Keratinocyte (primary cell): ENCODE data around the gene ANOS1. TPM values are rescaled to one million over a fixed set of nuclear protein-coding genes. Genes with fewer than 3 reads are reported as not detected.

Experiments
- DNase-seq: peaks from one replicate; pipeline ENCODE4 v3.0.0-alpha.2; 2011; ENCODE audit warnings: low read depth, missing footprints, low spot score
- FAIRE-seq: peaks from 2 replicates; lab custom pipeline; 2011; peaks lifted over from hg19 to GRCh38; lab: Jason Lieb, UNC
- H2AFZ ChIP-seq: 2 replicates; pipeline ENCODE4 v1.6.0; 2012; ENCODE audit warnings: low read length, control low read depth, inconsistent platforms; ENCODE audit not compliant: control insufficient read depth
- H3K27ac ChIP-seq: 2 replicates; pipeline ENCODE4 v1.5.1; 2011; ENCODE audit warnings: low read length; ENCODE audit not compliant: control insufficient read depth, insufficient read depth
- H3K27me3 ChIP-seq: 3 replicates; pipeline ENCODE4 v1.6.0; 2011; ENCODE audit warnings: low read length; ENCODE audit not compliant: control insufficient read depth, insufficient read depth; ENCODE audit errors: extremely low read depth
- H3K36me3 ChIP-seq, 2 experiments: 2 replicates in 1 of 2; 3 replicates in 1 of 2; pipeline ENCODE4 v1.5.1; 2011; ENCODE audit warnings: low read length in 2 of 2, mild to moderate bottlenecking in 1 of 2; ENCODE audit not compliant: control insufficient read depth in 2 of 2, insufficient read depth in 2 of 2; ENCODE audit errors: extremely low read depth in 1 of 2
- H3K4me1 ChIP-seq: 3 replicates; pipeline ENCODE4 v1.5.1; 2011; ENCODE audit warnings: low read length; ENCODE audit not compliant: control insufficient read depth, insufficient read depth; ENCODE audit errors: extremely low read depth
- H3K4me2 ChIP-seq: 3 replicates; pipeline ENCODE4 v1.6.0; 2011; ENCODE audit warnings: low read depth, low read length; ENCODE audit not compliant: control insufficient read depth, insufficient read depth; ENCODE audit errors: extremely low read depth
- H3K4me3 ChIP-seq, 3 experiments: fragments of 200-600 bp in 1 of 3; sonication (generic) in 1 of 3; 2 replicates in 2 of 3; 3 replicates in 1 of 3; pipeline ENCODE4 v1.5.1; 2011 to 2016; ENCODE audit warnings: low read length in 3 of 3, mild to moderate bottlenecking in 3 of 3, control low read depth in 2 of 3, inconsistent platforms in 1 of 3, low read depth in 1 of 3, mixed read lengths in 1 of 3, mixed run types in 1 of 3, moderate library complexity in 1 of 3; ENCODE audit not compliant: control insufficient read depth in 2 of 3, insufficient read depth in 2 of 3; ENCODE audit errors: extremely low read depth in 1 of 3
- H3K79me2 ChIP-seq: 2 replicates; pipeline ENCODE4 v1.6.0; 2012; ENCODE audit warnings: low read length; ENCODE audit not compliant: control insufficient read depth, insufficient read depth
- H3K9ac ChIP-seq: 3 replicates; pipeline ENCODE4 v1.6.0; 2011; ENCODE audit warnings: low read length; ENCODE audit not compliant: control insufficient read depth, insufficient read depth; ENCODE audit errors: extremely low read depth
- H3K9me1 ChIP-seq: 3 replicates; pipeline ENCODE4 v1.6.0; 2011; ENCODE audit warnings: low read length; ENCODE audit not compliant: control insufficient read depth, insufficient read depth; ENCODE audit errors: extremely low read depth
- H3K9me3 ChIP-seq: 2 replicates; pipeline ENCODE4 v1.5.1; 2012; ENCODE audit warnings: low read depth, low read length; ENCODE audit not compliant: control insufficient read depth
- H4K20me1 ChIP-seq: 3 replicates; pipeline ENCODE4 v1.6.0; 2011; ENCODE audit warnings: low read length; ENCODE audit not compliant: control insufficient read depth, insufficient read depth; ENCODE audit errors: extremely low read depth
- CTCF ChIP-seq, 3 experiments: IDR thresholded peaks in 1 of 3; conservative IDR thresholded peaks in 1 of 3; optimal IDR thresholded peaks in 1 of 3; 2 replicates in 2 of 3; 3 replicates in 1 of 3; pipeline versions ENCODE3 to v1.5.1; 2011; ENCODE audit warnings: low read length in 3 of 3, mild to moderate bottlenecking in 3 of 3, moderate library complexity in 2 of 3, control low read depth in 1 of 3, inconsistent platforms in 1 of 3; ENCODE audit not compliant: insufficient read depth in 2 of 3; ENCODE audit errors: extremely low read depth in 1 of 3
- EZH2 ChIP-seq: IDR thresholded peaks from one replicate; pipeline ENCODE4 v1.6.1; 2012; ENCODE audit warnings: inconsistent platforms, mild to moderate bottlenecking, low read length, moderate library complexity
- dilution Hi-C: fragments of 300-500 bp; cut with MboI; formaldehyde crosslinking; loops from one replicate; pipeline ENCODE4 v1.7.0; 2020; ENCODE audit warnings: low sequenced_read_pairs; ENCODE audit not compliant: extremely low pct_ligation_motif_present
- polyA plus RNA-seq, 5 experiments: library from polyadenylated mRNA; depleted of rRNA in 3 of 5; stranded (reverse) in 3 of 5; stranded (forward) in 1 of 5; unstranded in 1 of 5; fragments of >200 nt; gene quantifications; 1 replicate in 1 of 5; 2 replicates in 3 of 5; 3 replicates in 1 of 5; pipeline versions ENCODE4 v1.2.1 to v1.2.3, GENCODE V29; 2011 to 2012; ENCODE audit warnings: missing spikeins in 2 of 5, low read depth in 1 of 5, low replicate concordance in 1 of 5

Gene ANOS1
- polyA plus RNA-seq, 1 donor (not counting 4 experiments of a cell fraction or from before 2014, with no cell fraction given), result 4.0 TPM

DNA sequence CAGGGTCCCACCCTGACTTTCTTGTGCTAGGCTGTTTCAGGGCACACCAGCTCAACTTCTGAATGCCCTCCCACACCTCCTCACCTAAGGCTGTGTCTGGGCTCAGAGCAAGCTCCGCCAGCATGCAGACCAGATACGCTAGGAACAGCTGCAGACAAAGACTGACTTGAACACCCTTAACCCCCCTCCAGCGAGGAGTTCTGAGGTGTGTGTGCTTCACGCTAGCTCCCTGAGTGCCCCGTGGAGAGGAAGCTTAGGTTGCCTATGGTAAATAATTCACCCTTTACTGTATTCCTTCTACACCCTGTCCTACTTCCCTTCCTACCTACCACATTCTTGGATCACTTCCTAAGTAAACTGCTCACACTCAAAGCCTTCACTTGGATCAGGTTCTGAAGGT, 152.3 kb downstream of the ANOS1 start:
- dilution Hi-C loops, result no loop called here
- TF ChIP-seq EZH2 (no peak), CTCF (optimal IDR thresholded peaks at IDR 0.05 in 1 of 3, IDR thresholded peaks at IDR 0.05 in 1 of 3, conservative IDR thresholded peaks at IDR 0.05 in 1 of 3; ENCODE audit: extremely low read depth in 1 of 3, insufficient read depth in 2 of 3, low read length in 3 of 3) (no peak)
- DNase-seq (no peak), FAIRE-seq (no peak)
- no peaks in the 10 kb centered on the region for H3K36me3 ChIP-seq
- H3K27me3 ChIP-seq, result no peaks in the 10 kb centered on the region
- no peak overlapping the region for H3K4me2 ChIP-seq
- no peaks in the 10 kb centered on the region for H3K9me1 ChIP-seq
- no peak overlapping the region for H3K4me3 ChIP-seq
- no peak overlapping the region for H2AFZ ChIP-seq
- H3K9me3 ChIP-seq, result no peaks in the 10 kb centered on the region
- H3K27ac ChIP-seq, result no peak overlapping the region
- no peak overlapping the region for H3K9ac ChIP-seq
- H3K4me1 ChIP-seq, result no peaks in the 10 kb centered on the region
- H3K79me2 ChIP-seq, result no peaks in the 10 kb centered on the region
- H4K20me1 ChIP-seq, result no peaks in the 10 kb centered on the region

DNA sequence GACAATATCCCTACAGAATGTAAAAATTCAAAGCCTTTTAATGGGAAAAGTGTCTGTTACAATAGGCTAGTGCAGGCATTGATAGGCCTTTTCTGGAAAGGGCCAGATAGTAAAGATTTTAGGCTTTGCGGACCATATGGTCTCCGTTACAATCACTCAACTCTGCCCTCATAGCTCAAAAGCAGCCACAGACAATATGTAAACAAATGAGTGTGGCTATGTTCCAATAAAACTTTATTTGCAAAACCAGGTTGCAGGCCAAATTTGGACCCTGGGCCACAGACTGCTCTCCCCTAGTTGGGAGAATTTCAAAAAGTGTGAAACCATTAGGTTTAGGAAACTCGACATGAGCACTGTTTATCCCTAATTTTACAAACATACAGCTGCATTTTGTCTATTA, 155.1 kb downstream of the ANOS1 start:
- no peaks in the 10 kb centered on the region for H3K9me1 ChIP-seq
- no peak overlapping the region for H3K27ac ChIP-seq
- H3K9me3 ChIP-seq, result no peaks in the 10 kb centered on the region
- DNase-seq (no peak), FAIRE-seq (no peak)
- no peaks in the 10 kb centered on the region for H3K79me2 ChIP-seq
- no peak overlapping the region for H3K9ac ChIP-seq
- H3K27me3 ChIP-seq, result no peaks in the 10 kb centered on the region
- H3K4me3 ChIP-seq, result no peak overlapping the region
- H3K4me2 ChIP-seq, result no peak overlapping the region
- no peak for TF ChIP-seq CTCF (optimal IDR thresholded peaks at IDR 0.05 in 1 of 3, IDR thresholded peaks at IDR 0.05 in 1 of 3, conservative IDR thresholded peaks at IDR 0.05 in 1 of 3; ENCODE audit: extremely low read depth in 1 of 3, insufficient read depth in 2 of 3, low read length in 3 of 3)
- no peak for TF ChIP-seq EZH2
- no peaks in the 10 kb centered on the region for H3K4me1 ChIP-seq
- dilution Hi-C loops, result no loop called here
- no peaks in the 10 kb centered on the region for H4K20me1 ChIP-seq
- H3K36me3 ChIP-seq, result no peaks in the 10 kb centered on the region
- no peak overlapping the region for H2AFZ ChIP-seq
